SKM-1 (cell line): Measurements from ENCODE around the gene NPW.

Experiments
- DNase-seq: peaks from one replicate; lab custom pipeline; 2025; ENCODE audit not compliant: unreplicated experiment; lab: John Stamatoyannopoulos, UW

The NPW gene

DNA sequence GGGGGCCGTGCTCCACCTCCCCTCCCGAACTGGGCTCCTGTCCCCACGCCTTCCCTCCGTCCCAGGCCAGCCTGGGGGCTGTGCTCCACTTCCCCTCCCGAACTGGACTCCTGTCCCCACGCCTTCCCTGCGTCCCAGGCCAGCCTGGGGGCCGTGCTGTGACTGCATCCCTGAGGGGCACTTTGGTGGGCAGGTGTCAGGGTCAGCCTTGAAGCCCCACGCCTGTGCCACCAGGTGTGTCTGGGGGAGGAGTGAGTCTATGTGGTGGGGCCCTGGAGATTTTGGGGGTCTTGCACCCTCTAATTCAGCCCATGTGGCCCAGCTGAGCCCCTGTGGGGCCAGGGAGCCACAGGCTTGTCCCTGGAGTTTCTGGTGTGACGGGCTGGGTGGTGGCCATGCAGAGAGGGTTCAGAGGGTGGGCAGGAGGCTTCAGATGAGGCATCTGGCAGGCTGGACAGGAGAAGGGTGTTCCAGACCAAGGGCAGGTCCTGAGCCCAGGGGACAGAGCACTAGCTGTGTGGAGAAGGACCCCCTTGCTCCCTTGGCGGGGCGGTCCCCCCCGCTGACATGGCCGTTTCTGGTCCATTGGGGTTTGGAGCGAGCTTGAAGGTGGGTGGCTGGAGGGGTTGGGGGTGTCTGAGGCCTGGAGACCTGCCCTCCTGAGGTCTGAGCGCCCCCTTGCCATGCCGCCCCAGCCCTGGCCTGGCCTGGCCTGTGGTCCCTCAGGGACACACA lies 15.3 kb downstream of the NPW start:
- no peak for DNase-seq

GRCh38 chr16:2035431-2036199 lies 16.0 kb downstream of the NPW start:
- DNase-seq = no peak

DNA sequence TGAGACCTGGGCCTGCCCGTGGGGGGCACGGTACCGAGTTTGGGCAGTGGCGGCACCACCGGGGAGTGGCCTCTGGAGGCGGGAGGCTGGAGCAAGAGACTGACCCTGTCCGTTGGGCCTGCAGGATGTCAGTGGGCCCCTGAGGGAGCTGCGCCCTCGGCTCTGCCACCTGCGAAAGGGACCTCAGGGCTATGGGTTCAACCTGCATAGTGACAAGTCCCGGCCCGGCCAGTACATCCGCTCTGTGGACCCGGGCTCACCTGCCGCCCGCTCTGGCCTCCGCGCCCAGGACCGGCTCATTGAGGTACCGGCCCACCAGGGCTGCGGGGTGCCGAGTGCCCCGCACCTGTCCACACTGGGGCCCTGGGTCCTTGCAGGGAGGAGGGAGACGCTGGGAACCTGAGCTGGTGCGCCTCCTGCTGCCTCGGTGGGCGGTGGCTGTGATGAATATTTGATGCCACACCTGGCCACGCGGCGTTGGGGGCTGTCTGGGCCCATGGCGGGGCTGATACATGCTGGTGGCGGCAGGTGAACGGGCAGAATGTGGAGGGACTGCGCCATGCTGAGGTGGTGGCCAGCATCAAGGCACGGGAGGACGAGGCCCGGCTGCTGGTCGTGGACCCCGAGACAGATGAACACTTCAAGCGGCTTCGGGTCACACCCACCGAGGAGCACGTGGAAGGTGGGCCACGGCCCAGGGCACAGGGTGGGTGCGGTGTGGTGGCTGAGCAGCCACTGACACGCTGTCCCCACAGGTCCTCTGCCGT lies 16.8 kb downstream of the NPW start:
- no peak for DNase-seq

- DNase-seq = no peak
These were observed 17.5 kb downstream of the NPW start for GRCh38 chr16:2037115-2037514.

DNA sequence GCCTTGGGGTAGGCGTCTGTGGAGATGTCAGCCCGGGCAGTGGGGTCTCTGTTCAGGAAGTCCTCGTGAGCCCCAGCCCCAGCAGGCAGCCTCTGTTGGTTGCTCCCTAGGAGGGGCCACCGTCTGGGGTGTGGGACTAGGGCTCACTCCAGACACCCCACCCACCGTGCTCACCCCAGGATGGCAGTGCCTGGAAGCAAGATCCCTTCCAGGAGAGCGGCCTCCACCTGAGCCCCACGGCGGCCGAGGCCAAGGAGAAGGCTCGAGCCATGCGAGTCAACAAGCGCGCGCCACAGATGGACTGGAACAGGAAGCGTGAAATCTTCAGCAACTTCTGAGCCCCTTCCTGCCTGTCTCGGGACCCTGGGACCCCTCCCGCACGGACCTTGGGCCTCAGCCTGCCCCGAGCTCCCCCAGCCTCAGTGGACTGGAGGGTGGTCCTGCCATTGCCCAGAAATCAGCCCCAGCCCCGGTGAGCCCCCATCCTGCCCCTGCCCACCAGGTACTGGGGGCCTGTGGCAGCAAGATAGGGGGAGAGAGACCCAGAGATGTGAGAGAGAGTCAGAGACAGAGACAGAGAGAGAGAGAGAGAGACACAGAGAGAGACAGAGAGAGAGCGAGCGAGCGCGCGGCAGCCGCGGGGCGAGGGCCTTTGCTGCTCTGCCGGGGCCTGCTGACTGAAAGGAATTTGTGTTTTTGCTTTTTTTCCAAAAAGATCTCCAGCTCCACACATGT lies 18.2 kb downstream of the NPW start:
- DNase-seq = no peak

GRCh38 chr16:2038382-2039231 lies 19.0 kb downstream of the NPW start:
- no peak for DNase-seq

DNA sequence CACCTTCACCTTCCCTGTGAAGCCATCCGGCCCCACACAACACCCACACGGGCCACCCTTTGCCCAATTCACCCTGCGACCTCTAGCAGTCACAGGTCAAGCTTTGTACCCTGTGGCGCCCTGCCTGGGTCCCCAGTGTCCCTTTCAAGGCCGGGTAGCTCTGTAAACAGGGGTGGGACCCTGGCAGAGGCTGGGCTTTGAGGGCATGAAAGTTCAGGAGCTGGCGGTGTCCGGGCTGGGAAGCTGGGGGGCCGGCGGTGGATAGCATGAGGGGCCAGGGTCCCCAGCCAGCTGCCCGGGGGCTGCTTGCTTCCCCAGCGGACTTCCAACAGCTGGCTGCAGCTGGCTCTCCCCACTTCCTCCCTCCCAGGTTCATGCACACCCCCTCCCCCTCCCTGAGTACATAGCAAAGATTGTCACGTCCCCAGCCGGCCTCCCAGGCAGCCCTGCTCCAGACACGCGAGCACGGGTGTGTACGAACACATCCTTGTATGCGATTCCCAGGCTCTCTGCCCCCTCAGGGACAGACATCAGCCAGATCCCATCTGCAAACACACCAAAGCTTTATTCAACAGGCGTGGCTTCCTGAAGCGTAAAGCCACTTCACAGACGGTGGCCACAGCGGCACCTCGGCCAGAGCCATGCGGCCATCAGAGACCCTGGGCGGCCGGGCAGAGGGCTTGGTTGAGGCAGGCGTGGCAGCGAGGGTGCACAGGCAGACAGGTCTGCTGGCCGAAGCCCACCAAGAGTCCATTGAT lies 19.9 kb downstream of the NPW start:
- DNase-seq = no peak

DNA sequence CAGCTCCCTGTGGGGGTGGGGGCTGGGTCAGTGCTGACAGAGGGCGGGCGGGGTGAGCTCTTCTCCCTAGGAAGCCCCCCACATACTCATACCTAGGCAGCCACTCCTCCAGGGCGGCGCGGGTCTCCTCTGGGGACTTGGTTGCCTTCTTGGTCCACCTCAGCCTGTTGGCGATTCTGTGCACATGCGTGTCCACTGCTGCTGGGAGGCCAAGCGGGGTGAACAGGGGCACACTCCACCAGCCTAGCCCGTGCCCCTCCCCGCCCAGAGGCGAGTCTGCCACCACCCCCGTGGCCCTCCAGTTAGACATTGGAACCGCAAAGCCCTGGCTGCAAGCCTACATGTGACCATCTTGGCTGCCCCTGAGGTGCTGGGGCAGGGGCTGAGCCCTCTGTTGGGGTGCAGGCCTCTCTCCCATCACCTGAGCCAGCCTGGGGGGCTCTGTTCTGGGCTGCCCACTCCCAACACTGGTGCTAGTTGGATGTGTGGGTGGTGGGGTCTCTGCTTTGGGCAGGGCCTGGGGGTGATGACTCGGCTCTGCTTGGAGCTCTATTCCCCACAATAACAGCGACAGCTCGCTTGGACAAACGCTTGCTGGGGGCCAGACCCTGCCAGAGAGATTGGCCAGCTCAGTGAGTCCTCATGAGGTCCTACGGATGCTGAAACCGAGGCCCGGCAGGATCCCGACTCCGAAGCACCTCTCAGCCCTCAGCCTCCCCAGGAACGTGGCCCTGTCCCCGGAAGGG lies 20.6 kb downstream of the NPW start:
- DNase-seq = no peak

DNA sequence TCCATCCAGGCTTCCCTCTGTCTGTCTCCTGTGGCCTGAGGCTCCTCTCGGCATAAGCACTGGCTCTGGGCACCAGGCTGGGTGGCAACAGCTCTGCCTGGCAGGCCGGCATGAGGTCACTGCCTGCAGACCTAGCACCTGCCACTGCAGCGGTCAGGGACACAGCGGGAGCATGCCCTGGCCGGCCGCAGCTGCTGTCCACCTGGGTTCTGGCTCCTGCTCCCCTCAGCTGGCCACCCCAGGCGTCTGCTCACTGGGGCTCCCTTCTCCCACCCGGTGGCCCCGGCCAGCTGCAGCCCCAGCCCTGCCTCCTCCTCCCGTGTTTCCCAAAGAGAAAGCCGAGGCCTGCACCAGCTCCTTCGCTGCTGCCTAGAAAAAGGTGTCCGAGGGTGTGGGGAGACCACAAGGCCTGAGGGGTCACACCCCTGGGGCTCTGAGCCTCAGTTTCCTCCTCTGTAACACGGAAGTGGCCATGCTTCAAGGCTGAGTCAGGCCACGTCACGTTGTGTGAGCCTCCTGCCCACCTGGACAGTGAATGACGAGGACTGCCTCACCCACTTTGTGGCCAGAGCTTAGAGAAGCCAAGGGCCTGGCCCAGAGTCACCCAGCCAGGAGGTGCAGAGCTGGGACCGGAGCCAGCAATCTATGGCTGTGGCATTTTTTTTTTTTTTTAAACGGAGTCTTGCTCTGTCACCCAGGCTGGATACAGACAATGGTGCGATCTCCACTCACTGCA lies 21.4 kb downstream of the NPW start:
- no peak for DNase-seq

DNA sequence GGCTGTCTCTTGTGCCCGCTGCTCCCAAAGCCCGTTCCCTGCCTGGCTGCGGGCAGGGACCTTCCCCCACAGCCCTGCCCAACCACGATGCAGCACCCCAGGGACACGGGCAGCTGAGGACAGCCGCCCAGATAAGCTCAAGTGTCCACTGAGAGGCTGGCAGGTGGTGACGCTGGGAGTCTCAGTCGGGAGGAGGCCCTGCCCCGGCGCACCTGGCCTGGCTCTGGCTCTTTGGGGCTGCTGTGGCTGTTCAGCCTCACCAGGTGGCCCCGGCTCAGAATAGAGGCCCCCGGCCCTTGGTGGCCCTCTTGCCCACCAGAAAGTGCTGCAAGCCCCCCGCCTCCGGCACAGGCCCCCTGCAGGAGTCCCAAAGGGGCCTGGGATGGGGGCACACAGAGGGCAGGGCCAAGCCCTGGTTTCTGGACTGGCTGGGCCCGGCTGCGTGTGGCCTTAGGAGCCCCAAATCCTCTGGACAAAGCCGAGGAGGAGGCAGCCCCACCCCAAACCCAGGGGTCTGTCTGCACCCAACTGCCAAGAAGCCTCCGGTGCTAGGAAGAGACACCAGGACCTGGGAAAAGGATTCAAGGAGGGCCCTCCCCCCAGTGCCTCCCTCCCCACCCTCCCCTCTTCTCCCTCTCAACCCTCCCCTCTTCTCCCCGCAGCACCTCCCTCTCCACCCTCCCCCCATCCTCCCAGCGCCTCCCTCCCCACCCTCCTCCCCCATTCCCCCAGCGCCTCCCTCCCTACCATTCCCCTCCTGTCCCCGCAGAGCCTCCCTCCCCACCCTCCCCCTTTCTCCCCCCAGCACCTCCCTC lies 22.8 kb downstream of the NPW start:
- no peak for DNase-seq

- DNase-seq = no peak
These were observed 23.5 kb downstream of the NPW start for GRCh38 chr16:2042986-2043666.

DNA sequence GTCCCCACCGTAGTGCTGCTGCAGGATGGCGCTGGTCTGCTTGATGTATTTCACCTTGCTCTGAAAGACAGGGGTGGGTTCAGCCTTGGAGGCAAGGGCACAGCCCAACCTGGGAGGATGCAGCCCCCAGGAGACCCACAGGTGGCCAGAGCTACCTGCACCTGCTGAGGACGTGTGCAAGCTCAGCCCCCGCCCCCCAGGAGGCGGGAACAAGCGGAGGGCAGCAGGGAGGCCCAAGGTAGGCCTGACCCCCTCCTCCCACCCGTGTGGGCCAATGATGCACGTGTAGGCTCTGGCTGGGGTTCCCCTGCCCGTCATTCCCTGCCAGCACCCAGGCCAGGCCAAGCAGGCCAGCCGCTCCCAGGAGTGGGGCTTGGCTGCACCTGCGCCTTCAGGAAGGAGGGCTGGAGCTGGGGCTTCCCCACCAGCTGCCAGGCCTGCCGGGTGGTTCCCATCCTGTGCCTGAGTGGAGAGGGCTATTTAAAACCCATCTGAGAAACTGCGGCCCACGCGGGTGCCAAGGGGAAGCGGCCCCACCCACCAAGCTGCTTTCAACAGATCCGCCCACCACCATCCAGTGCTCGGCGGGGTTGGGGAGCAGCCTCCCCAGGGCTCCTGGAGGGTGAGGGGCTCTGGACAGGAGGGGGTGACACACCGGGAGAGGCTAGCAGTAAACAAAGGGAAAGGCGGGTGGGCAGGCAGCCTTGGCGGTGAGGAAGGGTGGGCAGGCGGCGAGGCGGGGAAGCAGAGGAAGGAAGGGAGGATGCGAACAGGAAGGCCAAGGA lies 24.3 kb downstream of the NPW start:
- DNase-seq = no peak

- no peak for DNase-seq
These were observed 25.0 kb downstream of the NPW start for GRCh38 chr16:2044541-2044940.

DNA sequence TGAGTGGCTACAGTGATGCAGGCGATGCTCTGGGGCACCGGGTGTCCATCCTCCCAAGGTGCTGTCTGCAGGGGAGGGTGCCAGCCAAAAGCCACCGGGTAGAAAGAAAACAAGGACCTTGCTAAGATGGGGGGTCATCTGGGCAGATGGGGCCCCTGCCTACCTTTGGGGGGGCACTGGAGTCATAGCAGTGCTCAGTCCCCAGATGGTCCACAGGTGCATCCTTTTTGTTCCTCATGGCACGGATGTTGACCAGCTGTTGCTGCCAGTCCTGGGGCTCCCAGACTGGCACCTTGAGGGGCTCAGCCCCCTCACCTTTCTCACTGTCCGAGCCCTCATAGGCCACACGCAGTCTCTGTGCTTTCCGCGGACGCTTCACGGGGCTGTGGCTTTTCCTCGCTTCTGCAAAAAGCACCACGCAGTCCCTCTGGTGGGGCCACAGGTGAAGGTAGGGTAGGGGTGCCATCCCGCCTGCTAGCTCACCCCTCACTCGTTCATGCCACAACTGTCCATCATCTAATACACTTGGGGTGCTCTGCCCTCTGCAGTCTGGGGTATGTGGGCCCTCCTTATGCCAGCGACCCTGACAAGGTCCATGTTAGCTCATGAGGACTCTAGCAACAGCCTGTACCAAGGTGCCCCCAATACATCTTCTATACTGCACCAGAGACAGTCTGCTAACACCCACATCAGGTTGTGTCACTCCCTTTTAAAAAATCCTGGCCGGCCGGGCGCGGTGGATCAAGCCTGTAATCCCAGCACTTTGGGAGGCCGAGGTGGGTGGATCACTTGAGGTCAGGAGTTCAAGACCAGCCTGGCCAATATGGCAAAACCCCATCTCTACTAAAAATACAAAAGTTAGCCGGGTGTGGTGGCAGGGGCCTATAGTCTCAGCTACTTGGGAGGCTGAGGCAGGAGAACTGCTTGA lies 26.6 kb downstream of the NPW start:
- DNase-seq = no peak

- no peak for DNase-seq
These were observed 27.3 kb downstream of the NPW start for GRCh38 chr16:2046893-2047329.
